Myometrial cell (primary cell): Measurements from ENCODE around the gene RAB6B. TPM values are rescaled to one million over a fixed set of nuclear protein-coding genes. Genes with fewer than 3 reads are reported as not detected.

ENCODE experiments used
- total RNA-seq: library from RNA; depleted of rRNA; stranded (reverse); fragments of >200 nt; gene quantifications from 2 replicates; pipeline ENCODE4 v1.2.3, GENCODE V29; 2015

Gene RAB6B
- 0.53 TPM in 1 of 2 replicates, not detected in the other for total RNA-seq

DNA sequence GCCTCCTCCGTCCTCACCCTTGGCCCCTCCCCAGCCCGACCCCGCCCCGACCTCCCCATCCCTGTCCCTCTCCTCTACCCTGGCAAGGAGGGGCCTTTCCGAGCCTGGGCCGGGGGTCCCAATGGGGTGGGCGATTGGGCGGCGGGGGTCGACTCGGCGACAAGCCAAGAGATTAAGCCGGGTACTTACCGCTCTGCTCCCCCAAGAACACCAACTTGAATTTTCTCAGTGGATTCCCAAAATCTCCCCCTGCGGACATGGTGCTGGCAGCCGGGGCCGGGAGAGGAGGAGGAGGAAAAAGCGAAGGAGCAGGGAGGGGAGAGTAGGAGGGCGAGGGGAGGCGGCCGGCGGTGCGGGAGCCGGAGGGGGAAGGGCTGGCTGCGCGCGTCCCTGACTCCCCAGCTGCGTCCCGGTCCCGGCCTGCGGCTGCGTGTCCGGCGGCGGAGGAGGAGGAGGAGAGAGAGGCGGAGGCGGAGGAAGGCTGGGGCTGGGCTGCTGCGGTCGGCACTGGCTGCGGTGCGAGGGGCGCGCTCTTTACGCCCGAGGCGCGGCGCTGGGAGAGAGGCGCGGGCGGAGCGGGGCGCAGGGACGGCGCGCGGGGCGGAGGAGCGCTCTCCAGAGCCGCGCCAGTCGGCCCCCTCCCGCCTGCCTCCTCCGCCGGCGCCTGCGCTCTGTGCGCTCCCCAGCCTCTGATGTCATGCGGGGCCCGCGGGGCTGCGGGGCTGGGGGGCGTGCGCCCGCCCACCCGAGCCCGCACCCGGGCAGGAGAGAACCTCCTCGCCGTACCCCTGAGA, at the start of gene RAB6B:
TSS of gene RAB6B (minus strand) at position 675 of the 794 bp plus-strand sequence. CDS start at position 259, 416 bp downstream.

DNA sequence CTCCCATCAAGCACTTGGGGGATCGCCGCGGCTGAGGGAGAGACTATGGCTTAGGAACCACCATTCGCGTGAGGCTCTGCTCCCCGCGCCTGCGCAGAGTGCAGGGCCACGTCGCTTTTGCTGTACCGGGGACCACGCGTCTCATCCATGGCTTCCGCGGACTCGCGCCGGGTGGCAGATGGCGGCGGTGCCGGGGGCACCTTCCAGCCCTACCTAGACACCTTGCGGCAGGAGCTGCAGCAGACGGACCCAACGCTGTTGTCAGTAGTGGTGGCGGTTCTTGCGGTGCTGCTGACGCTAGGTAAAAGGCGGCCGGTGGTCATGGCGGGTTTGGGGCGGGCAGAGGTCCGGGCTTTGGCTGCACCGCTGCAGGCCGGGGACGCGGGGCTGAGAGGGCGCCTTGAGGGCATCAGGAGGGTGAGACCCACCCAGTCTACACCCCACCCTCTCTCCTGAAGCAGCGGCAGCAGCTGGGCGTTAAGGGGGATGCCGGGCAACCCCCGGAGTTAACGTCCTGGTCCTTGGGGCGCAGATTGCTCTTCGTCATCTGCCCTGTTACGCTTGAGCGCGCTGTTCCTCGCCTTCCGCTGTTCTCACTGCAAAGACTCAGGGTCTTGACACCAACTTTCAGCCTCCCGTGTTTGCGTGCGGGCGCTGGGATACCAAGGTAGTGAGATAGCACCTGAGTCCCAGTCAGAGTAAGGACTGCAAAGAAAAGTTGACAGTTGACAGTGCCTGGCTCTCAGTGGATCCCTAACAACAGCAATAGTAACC, 89.8 kb downstream of the RAB6B start, which contains the start of gene SRPRB:
TSS of gene SRPRB (plus strand) at position 114 of the 774 bp plus-strand sequence. CDS start at position 148, 34 bp downstream.

Other genes with a start within 250 kb of the RAB6B start
- 14.4 and 21.6 TPM in 2 replicates for gene TOPBP1, start 233.9 kb downstream of the RAB6B start, total RNA-seq
- not detected in 2 replicates for gene TF, start 149.5 kb downstream of the RAB6B start, total RNA-seq
- gene SRPRB, start 90.1 kb downstream of the RAB6B start, total RNA-seq: 78.5 and 114 TPM in 2 replicates
- 0.18 and 0.58 TPM in 2 replicates for gene SLCO2A1, start 134.0 kb upstream of the RAB6B start, total RNA-seq